CD4-positive, alpha-beta T cell (primary cell): ENCODE measurements around the gene BIRC6. TPM values are rescaled to one million over a fixed set of nuclear protein-coding genes. Genes with fewer than 3 reads are reported as not detected.

Source experiments
- ATAC-seq: fragments of 200-7000 bp; cut with Tn5 transposase; one replicate; pipeline ENCODE4 v1.10.0; 2022; ENCODE audit warnings: mild to moderate bottlenecking; ENCODE audit not compliant: poor library complexity
- CTCF ChIA-PET: fragments of 350-600 bp; sonication (Branson Sonifier 250); formaldehyde crosslinking; loops from one replicate; lab custom pipeline; 2021; ENCODE audit warnings: antibody characterized with exemption, inconsistent platforms; lab: Charles Lee
- POLR2A ChIA-PET: fragments of 350-600 bp; sonication (Branson Sonifier 250); formaldehyde crosslinking; loops from one replicate; lab custom pipeline; 2021; ENCODE audit warnings: antibody characterized with exemption, inconsistent platforms; lab: Charles Lee
- DNase-seq, 14 experiments: peaks; one replicate each; pipeline ENCODE4 v3.0.0-alpha.2; 2013 to 2020; ENCODE audit warnings: mixed read lengths in 2 of 14
- H3K27ac ChIP-seq, 2 donors: one replicate each; pipeline versions ENCODE4 v1.5.1 to v1.7.0; 2013; ENCODE audit warnings: low read length in 2 of 2, low read depth in 1 of 2, mild to moderate bottlenecking in 1 of 2
- H3K27me3 ChIP-seq, 2 experiments: 1 replicate in 1 of 2; 2 replicates in 1 of 2; pipeline versions ENCODE4 v1.6.1 to v1.7.0; 2013; ENCODE audit warnings: low read length in 2 of 2, control low read depth in 1 of 2, mild to moderate bottlenecking in 1 of 2, moderate library complexity in 1 of 2; ENCODE audit not compliant: insufficient read depth in 2 of 2, control insufficient read depth in 1 of 2
- H3K36me3 ChIP-seq: one replicate; pipeline ENCODE4 v1.6.1; 2013; ENCODE audit warnings: low read length, control low read depth; ENCODE audit not compliant: insufficient read depth
- H3K4me1 ChIP-seq: one replicate; pipeline ENCODE4 v1.6.1; 2013; ENCODE audit warnings: low read length, control low read depth; ENCODE audit not compliant: insufficient read depth
- H3K4me3 ChIP-seq: one replicate; pipeline ENCODE4 v1.5.1; 2013; ENCODE audit warnings: mild to moderate bottlenecking, low read length, moderate library complexity
- H3K9me3 ChIP-seq, 2 experiments: 1 replicate in 1 of 2; 2 replicates in 1 of 2; pipeline versions ENCODE4 v1.6.1 to v1.7.0; 2013; ENCODE audit warnings: low read length in 2 of 2, mild to moderate bottlenecking in 2 of 2, control low read depth in 1 of 2, moderate library complexity in 1 of 2; ENCODE audit not compliant: control insufficient read depth in 1 of 2, insufficient read depth in 1 of 2
- H3K27ac Mint-ChIP-seq: one replicate; pipeline ENCODE4 v1.8.0; 2020; ENCODE audit warnings: mixed read lengths
- H3K27me3 Mint-ChIP-seq: one replicate; pipeline ENCODE4 v1.8.0; 2021; ENCODE audit warnings: mixed read lengths
- H3K36me3 Mint-ChIP-seq: one replicate; pipeline ENCODE4 v1.8.0; 2021; ENCODE audit warnings: low read depth, mixed read lengths
- H3K4me1 Mint-ChIP-seq: one replicate; pipeline ENCODE4 v1.8.0; 2021; ENCODE audit warnings: low read depth, mixed read lengths
- H3K4me3 Mint-ChIP-seq: one replicate; pipeline ENCODE4 v1.8.0; 2020; ENCODE audit warnings: mild to moderate bottlenecking, mixed read lengths
- H3K9me3 Mint-ChIP-seq: one replicate; pipeline ENCODE4 v1.8.0; 2020; ENCODE audit warnings: mixed read lengths
- intact Hi-C, 2 experiments: fragments of 100-400 bp; cut with DNase I in 1 of 2; cut with micrococcal nuclease in 1 of 2; formaldehyde crosslinking; loops; one replicate each; pipeline versions ENCODE4 v1.15.1 to v1.9.0; 2023 to 2025; cut with DNase I, micrococcal nuclease
- total RNA-seq, 174 experiments: library from RNA in 2 of 174; stranded (reverse) in 2 of 174; gene quantifications; one replicate each; pipeline ENCODE4 v1.2.3 and lab custom pipeline; 2021 to 2026
- TF ChIP-seq, protein P1 (sequence below): fragments of 200-600 bp; IDR thresholded peaks from one replicate; pipeline ENCODE4 v1.8.0; 2022; ENCODE audit warnings: antibody characterized with exemption, mild to moderate bottlenecking

BIRC6 gene
- total RNA-seq, 2 experiments from 2014 or later: 110 to 113 TPM

- Mint-ChIP-seq H3K9me3 (no peaks in the 10 kb centered on the region), H3K4me3 (no peak overlapping the region), H3K36me3 (peaks cover 89% of the 10 kb centered on the region), H3K27ac (no peak overlapping the region), H3K4me1 (no peaks in the 10 kb centered on the region), H3K27me3 (no peaks in the 10 kb centered on the region)
- no peaks in the 10 kb centered on the region for H3K9me3 ChIP-seq
- no peaks in the 10 kb centered on the region for H3K27me3 ChIP-seq
- H3K4me3 ChIP-seq: no peak overlapping the region
- DNase-seq (no peak), ATAC-seq (no peak)
- TF ChIP-seq, protein P1, sequence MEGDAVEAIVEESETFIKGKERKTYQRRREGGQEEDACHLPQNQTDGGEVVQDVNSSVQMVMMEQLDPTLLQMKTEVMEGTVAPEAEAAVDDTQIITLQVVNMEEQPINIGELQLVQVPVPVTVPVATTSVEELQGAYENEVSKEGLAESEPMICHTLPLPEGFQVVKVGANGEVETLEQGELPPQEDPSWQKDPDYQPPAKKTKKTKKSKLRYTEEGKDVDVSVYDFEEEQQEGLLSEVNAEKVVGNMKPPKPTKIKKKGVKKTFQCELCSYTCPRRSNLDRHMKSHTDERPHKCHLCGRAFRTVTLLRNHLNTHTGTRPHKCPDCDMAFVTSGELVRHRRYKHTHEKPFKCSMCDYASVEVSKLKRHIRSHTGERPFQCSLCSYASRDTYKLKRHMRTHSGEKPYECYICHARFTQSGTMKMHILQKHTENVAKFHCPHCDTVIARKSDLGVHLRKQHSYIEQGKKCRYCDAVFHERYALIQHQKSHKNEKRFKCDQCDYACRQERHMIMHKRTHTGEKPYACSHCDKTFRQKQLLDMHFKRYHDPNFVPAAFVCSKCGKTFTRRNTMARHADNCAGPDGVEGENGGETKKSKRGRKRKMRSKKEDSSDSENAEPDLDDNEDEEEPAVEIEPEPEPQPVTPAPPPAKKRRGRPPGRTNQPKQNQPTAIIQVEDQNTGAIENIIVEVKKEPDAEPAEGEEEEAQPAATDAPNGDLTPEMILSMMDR: no peak
- no peak overlapping the region for H3K27ac ChIP-seq
- CTCF ChIA-PET: no interaction called here
- H3K4me1 ChIP-seq: no peaks in the 10 kb centered on the region
- POLR2A ChIA-PET: no interaction called here
- intact Hi-C loops: no loop called here
- H3K36me3 ChIP-seq: peaks cover 76% of the 10 kb centered on the region
Measured at GRCh38 chr2:32522770-32523169, 165.9 kb downstream of the BIRC6 start.

GRCh38 chr2:32523686-32524085 lies 166.9 kb downstream of the BIRC6 start:
- ATAC-seq (no peak), DNase-seq (no peak)
- H3K4me1 ChIP-seq: no peaks in the 10 kb centered on the region
- no peaks in the 10 kb centered on the region for H3K9me3 ChIP-seq
- ChIA-PET CTCF (no interaction called here), POLR2A (no interaction called here)
- Mint-ChIP-seq H3K4me1 (no peaks in the 10 kb centered on the region), H3K4me3 (no peak overlapping the region), H3K27me3 (no peaks in the 10 kb centered on the region), H3K36me3 (peaks cover 87% of the 10 kb centered on the region), H3K27ac (no peak overlapping the region), H3K9me3 (no peaks in the 10 kb centered on the region)
- no peak overlapping the region for H3K27ac ChIP-seq
- TF ChIP-seq, protein P1: no peak
- intact Hi-C loops: no loop called here
- no peaks in the 10 kb centered on the region for H3K27me3 ChIP-seq
- H3K4me3 ChIP-seq: no peak overlapping the region
- peaks cover 73% of the 10 kb centered on the region for H3K36me3 ChIP-seq

DNA sequence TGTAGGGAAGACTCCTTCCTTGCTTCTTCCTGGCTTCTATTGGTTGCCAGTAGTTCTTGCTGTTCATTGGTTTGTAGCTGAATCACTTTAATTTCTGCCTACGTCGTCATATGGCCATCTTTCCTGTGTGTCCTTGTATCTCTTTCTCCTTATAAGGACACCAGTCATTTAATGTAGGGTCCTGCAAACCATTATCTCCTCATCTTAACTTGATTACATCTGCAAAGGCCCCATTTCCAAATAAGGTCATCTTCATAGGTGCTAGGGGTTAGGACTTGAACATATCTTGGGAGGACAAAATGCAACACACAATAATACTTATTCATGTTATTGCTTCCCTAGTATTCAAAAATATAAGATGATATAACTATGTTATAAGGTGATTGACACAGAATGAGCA lies 175.5 kb downstream of the BIRC6 start:
- Histone ChIP-seq H3K4me3 (no peak overlapping the region), H3K27me3 (no peaks in the 10 kb centered on the region), H3K27ac (no peak overlapping the region), H3K4me1 (no peaks in the 10 kb centered on the region), H3K36me3 (peaks cover 62% of the 10 kb centered on the region), H3K9me3 (no peaks in the 10 kb centered on the region)
- no peak overlapping the region for H3K27ac Mint-ChIP-seq
- ChIA-PET POLR2A (no interaction called here), CTCF (no interaction called here)
- intact Hi-C loops: no loop called here
- no peaks in the 10 kb centered on the region for H3K4me1 Mint-ChIP-seq
- no peaks in the 10 kb centered on the region for H3K9me3 Mint-ChIP-seq
- H3K4me3 Mint-ChIP-seq: no peak overlapping the region
- no peaks in the 10 kb centered on the region for H3K27me3 Mint-ChIP-seq
- peaks cover 92% of the 10 kb centered on the region for H3K36me3 Mint-ChIP-seq
- no peak for DNase-seq
- ATAC-seq: no peak
- TF ChIP-seq, protein P1: no peak
